NCI-H748 treated with DMSO at 0.1 percent for 48 hours (cell line): Measurements from ENCODE around the gene AFAP1.

Experiments
- DNase-seq: peaks from one replicate; lab custom pipeline; 2025; lab: John Stamatoyannopoulos, UW

The AFAP1 gene

DNA sequence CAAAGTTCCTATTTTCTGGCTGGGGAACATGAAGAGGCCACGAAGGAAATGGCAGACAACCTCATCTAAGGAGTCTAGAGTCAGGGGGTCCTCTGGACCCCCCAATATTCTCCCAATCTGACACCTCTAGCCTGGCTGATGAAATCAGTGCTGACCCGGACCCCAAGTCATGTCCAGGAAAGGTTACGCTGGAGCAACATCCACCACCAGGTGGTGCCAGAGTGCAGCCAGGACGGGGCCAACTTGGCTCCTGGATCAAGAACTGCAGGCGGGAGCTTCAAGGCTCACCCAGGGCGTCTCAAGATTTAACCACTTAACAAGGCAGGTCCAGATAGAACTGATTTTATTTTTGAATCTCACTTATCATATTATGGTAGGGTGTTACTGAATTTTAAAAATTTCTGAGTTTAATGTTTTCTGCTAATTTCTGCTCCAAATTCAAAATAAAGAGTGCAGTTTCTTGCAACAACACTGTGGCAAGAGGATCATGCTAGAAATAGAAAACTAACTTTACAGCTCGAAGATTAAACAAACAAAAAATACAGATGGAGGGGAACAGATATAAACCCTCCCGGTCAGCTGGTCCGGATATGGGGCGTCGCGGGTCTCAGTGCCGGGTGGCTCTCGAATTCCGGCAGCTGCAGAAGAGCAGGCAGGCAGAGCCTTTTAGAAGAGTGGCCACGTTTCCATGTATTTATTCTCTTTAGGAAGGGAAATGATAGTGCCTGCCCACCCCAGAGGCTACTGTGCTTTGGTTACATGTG, 135.5 kb downstream of the AFAP1 start:
- DNase-seq = peak; percentile 2

DNA sequence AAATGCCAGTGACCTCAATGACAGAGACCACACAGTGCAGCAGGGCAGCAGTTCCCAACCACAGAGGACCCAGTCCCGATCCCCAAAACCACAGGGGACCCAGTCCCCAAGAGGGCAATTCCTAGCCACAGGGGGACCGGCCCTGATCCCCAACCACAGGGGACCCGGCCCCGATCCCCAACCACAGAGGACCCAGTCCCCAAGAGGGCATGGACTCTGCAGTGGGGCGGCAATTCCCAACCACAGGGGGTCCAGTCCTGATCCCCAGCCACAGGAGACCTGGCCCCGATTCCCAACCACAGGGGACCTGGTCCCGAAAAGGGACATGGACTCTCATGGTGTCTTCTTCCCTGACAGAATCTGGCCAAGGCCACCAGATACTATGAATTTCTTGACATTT, 136.3 kb downstream of the AFAP1 start:
- no peak for DNase-seq

DNA sequence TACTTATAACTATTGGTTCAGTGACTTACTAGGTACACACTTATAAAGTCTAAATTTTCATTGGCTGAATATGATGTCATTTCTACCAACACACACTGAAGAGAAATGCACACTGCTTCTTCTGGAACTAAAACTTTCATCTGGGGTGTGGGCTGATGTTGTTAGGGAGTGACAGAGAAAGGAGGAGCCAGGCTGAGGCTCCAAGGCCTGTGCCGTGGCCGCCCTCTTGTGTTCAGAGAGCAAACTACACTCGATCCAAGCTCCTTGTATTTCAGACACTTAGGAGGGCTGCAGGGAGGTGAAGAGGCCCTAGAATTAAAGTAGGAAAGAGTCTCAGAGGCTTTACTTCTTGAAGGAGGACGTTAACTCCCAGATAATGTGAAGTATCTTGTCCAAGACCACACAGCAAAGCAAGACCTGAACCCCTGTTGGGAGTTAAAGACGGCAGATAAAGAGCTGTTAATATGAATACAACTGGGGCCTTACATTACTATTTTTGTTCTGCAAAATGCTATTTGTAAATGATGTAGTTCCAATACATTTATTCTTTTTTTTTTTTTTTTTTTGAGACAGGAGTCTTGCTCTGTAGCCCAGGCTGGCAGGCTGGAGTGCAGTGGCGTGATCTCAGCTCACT, 137.5 kb downstream of the AFAP1 start:
- peak; percentile 39 for DNase-seq

DNA sequence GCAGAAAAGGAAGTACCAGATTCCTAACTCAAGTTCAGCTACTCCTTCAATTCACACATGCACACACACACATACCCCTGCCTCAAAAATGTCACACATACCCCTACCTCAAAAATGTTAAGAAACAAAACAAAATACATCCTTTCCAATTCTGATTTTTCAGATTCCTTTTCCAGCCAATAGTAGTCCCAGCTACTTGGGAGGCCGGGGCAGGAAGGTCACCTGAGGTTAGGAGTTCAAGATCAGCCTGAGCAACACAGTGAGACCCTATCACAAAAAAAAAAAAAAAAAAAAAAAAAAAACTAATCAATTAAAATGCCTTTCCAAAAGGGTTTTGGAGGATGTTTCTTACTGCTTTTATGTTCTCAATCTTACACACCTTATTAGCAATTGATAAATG, 138.0 kb downstream of the AFAP1 start:
- no peak for DNase-seq

DNA sequence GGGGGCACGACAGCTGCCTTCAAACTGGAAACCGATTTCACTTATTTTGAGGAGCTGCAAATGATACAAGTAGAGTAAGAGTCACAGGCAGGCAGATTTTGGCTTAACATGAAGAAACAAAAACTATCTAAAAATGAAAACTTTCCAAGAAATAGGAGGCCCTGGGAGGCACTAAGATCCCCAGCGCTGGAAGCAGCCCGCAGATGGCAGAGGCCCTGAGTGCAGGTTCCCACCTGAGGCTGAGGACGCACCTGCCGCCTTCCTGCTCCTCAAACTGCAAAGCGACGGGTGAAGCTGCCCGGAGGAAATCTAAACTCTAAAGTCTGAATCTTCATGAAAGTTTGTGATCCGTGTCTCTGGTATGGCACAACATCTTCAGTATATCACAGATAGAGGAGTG, 138.7 kb downstream of the AFAP1 start:
- no peak for DNase-seq

DNA sequence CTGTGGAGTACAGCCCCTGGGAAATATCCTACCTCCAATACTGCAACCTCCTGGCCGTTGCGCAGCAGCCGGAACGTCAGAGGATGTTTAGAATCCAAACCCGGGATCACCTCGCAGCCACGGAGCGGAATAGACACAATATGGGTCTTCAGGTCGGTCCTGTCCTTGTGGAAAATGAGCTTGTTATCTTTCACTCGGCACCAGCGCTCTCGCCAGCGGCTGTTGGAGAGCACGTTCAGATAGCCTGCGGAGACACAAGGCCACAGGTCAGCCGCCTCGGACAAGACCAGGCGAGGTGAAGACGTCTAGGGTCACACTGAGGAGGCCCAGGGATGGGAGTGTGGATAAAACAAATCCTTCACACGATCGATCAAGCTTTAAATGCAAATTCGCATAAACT, 139.3 kb downstream of the AFAP1 start:
- DNase-seq = no peak

DNA sequence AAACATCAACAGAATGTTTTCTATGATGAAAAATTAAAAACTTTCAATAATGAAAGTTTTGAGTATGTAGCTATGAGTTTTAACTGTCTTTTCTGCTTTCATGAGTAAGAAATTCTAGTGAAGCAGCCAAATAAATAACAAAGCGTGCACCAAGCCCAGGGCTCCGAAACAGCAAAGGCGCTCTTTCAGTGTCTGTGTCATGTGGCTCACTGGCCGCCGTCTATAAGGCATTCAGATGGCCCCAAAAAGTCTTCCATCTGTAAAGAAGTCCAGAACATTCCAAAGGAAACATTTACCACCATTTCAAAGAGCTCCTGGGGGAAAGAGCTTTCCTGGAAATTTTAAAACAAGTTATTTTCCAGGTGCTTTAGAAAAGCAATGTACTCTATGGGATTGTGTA, 139.9 kb downstream of the AFAP1 start:
- no peak for DNase-seq

DNA sequence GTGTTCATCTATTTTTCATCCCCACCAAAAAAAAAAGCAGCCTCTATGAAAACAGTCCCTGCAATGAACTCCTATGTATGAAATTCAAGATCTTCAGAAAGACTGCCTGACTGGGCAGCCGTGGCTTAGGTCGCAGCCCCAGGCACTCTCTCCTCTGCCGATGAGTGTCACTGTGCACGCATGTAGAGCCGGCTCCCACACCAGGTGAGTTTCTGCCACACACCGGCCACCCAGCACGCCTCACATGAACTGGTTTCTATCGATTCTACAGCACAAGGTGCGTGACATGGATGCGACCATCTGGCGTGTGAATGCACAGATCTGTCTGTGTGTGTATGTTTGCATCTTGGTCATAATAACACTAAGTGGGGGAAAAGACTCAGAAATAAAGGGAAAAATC, 140.4 kb downstream of the AFAP1 start:
- DNase-seq = no peak

DNA sequence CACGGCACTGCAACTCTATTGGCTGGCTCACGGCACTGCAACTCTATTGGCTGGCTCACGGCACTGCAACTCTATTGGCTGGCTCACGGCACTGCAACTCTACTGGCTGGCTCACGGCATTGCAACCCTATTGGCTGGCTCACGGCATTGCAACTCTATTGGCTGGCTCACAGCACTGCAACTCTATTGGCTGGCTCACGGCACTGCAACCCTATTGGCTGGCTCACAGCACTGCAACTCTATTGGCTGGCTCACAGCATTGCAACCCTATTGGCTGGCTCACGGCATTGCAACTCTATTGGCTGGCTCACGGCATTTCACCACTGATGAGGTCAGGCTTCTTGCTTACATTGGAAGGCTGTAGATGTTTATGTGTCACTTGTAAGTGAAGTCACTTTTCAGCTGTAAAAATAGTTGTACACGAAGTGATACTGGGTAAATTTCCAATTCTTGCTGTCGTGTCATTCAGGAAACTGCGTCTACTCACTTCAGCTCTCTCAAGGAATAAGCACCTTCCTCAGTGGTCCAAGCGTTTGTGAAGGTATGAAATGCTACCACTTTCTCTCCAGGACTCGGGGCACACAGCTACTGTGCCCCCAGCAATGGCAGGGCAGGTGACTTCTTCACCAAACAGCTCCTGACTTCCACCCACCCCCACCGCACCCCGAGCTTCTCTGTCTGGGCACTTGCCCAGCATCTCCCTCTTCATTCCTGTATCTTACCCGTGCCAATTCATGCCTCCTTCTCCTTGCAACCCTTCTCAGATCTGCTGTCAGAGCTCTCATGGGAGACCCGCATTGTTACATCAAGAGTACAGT, 141.3 kb downstream of the AFAP1 start:
- DNase-seq = no peak

DNA sequence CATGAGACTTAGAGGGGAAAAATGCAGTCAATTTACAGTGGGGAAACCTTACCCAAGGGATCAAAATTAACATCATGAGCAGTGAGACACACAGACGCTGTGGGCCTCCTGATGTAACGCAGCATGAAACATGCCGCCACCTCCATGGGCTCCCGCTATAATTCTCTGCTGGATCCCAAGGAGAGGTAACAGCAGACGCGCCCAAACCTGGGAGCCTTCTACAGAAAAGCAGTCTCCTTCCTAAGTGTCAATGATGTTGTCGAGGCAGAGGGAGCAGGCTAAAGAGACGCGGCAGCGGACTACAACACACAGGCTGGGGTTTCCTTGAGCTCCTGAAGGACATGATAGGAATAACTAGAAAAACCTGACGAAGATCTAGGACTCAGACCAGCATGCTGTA, 142.3 kb downstream of the AFAP1 start:
- DNase-seq = no peak

DNA sequence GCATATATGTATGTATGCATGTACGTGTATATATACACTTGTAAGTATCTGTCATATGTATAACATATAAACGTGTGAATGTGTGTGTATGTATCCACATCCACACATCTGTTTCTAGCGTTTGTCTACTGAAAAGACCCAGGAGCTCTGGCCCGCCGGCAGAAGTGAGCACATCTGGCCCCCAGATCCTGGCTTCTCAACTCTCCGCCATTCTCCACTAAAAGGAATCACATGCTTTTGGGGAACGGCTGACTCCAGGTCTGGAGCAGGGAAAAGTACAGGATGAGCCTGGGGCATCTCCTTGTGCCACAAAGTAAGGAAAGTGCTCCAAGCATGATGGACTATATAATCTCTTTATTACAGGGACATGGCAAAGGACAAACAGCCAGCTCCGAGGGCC, 143.7 kb downstream of the AFAP1 start:
- DNase-seq = no peak

DNA sequence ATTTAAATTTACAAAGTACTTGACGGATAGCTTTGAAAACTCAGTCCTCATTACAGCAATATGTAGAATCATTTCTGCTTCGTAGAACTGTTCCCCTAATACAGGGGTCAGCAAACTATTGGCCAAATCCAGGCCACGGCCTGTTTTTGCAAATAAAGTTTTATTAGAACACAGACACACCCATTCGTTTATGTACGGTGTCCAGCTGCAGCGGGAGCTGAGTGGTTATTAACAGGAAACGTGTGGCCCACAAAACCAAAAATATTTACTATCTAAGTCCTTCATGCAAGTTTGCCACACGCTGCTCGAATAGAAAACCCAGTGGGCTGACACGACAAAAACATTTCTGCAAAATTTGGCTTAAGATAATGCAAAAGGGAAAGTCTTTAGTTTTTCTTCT, 146.5 kb downstream of the AFAP1 start:
- no peak for DNase-seq

DNA sequence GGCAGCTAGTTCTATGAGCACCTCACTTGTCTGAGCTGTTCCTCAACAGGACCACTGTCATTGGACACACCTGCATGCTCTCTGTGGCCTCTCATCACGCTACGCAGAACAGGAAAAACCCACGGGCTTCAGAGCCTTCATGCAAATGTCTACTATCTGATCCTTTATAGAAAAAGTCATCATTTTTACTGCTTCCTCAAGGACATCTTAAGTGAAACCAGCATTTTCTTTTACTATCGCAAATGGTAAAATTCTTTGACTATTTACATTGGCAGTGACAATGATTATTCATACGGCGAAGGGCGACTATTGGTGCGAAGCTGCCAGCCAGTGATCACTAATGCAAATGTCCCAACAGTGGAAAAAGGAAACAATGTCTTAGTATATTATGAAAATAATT, 147.0 kb downstream of the AFAP1 start:
- no peak for DNase-seq

DNA sequence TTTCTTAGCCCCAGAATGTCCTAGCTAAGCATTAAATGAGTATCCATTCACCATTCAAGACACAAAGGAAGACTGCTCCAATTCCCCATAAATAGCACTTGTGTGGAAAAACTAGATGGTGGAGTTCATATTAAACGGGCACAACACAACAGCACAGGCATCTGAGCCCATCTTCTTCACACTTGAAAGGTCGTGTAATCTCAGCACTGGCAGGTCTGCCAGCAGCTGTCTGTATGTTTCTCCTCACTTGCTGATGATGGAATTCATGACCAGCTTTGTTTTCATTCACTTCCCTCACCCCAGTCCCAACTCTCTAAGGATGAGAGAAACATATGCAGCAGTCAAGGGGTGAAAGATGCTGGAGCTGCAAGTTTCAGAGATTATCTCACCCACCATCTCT, 148.7 kb downstream of the AFAP1 start:
- no peak for DNase-seq

DNA sequence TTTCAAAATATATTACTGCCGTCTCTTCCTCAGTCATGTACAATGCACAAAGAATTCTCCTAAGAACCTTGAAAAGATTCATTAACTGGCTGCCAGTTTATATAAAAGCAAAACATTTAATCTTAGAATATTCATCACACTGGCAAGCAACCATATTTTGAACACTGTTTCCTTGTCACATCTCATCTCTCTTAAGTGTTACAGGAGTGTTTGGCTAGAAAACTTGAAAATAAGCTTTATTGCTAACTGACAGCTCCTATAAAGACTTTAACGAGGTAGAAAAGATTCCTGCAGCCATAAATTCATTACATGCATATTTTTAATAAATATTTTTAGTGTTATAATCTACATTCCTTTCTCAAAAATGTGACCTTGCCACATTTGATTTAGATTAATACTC, 149.6 kb downstream of the AFAP1 start:
- no peak for DNase-seq

DNA sequence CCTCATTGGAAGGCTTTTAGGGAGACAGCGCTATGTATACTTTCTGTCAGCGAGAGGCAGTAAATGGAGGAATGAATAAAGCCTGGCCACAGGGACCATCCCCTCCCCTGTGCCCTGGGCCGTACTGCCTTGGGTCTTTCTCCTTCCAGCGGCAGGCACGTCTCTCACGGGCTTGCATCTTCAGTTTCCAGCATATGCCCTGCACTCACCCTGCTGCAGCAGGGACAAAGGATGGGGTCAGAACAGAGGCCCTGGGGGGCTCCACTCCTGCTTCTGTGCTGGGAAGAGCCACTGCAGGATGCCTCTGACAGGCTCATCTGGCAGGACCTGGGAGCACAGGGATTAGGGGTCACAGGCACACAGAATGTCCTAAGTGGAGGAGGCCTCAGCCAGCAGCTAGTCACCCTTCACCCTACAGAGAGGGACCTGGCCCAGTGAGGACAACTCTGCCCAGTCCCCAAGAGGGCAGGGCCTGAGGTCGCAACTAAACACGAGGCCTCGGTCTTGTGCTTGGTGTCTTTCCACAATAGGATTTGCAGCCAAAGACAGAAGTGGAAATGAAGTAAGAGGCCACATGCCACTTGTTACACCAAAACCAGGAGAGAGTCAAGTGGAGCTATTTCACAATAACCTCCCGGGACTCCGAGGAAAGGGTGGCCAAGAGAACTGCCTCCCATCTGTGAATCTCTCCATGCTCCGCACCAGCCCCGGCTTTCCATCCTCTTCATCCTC, 150.8 kb downstream of the AFAP1 start:
- DNase-seq = no peak

DNA sequence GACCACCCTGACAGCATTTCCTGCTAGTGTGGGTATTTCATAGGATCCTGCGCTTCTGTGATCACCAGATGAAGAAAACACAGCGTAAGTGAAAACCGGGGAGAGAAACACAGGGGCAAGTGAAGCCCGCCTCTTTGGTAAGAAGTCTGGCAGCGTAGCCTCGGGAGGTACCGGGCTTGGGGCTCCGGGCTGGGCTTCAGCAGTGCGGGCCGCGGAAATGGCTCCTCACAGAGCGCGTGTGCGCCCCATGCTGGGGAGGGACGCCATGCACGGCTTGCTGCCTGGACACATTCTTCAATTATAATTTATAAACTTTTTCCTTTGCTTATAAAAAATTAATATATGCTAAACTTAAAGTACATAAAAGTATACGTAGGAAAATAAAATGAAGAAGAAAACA, 151.5 kb downstream of the AFAP1 start:
- DNase-seq = no peak

DNA sequence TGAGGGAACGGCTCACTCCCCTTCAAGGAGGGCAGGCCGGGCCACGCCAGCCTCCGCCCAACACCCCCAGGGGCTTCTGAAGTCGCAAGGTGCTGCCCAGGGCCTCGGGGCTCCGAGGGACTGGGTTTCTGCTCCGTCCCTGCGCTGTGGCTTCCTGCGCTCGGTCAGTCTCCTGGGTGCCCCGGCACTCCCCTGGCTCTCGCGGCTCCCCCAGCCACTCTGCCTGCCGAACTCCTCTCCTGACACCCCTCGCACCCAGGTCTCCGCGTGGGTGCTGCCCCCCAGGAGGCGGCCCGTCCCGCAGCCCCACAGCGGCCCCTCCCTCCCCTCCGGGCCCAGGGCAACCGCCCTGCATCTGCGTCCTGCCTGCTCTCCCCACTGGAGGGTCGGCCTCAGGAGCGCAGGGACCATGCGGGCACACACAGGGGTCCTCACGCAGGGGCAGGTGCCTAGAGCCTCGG, 151.9 kb downstream of the AFAP1 start:
- no peak for DNase-seq

DNA sequence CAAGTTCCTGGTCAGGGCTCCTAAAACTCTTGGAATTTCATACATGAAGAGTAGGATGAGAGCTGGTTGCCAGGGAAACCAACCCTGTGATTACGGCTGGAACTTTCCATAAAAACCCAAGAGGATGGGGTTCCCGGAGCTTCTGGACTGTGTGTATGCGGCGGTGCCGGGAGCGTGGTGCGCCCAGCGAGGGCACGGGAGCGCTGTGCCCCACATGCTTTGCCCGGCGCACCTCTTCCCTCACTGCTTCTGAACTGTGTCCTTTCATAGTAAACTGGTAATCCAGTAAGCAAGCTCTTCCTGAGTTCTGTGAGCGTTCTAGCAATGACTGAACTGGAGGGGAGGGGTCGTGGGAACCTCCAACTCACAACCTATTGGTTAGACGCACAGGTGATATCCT, 152.6 kb downstream of the AFAP1 start:
- DNase-seq = no peak

DNA sequence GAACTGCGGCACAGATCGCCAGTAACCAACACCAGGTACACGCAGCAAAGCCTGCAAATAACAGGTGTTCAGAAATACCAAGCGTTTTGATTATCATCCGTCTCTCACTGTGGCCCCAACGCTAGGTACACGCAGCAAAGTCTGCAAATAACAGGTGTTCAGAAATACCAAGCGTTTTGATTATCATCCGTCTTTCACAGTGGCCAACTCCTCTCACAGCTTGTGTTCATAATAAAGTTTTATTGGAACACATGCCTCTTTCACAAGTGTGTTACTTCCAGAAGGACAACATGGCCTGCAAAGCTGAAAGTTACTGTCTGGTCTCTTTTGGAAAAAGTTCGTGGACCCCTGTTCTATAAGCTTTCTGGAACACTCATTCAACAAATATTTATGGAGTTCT, 153.1 kb downstream of the AFAP1 start:
- no peak for DNase-seq

DNA sequence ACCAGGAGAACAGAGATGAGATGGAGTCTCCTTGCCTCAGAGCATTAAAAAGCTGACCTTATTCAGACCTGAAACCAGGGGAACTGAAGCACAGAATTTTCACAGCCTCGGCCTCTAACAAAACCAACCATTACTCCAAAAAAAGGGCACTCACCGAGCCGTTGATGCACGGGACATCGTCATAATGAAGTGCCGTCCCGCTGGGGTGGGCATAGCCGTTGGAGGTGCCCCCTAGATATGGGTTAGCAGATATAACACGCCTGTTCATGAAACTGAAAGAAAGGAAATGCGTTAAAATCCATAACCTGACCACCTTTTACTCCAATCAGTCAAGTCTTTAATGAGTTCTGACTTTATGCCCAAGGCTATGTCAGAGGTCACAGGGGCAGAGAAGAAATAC, 153.6 kb downstream of the AFAP1 start:
- no peak for DNase-seq

DNA sequence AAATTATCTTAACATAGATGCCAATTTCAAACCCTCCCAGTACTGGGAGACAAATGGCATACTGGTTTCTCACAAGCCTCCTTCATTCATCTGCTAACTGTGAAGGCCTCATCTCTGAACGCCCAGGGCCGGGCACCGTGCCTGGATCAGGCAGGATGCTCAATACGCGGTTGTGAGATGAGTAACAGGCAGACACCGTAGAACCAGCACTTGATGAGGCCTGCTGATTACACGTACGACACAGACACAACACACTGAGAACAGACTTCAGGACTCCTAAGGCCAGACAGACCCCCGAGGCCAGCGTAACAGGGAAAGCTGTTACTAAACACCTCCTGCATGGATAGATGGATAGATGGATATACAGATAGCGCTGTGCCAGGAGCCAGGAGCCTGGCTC, 154.6 kb downstream of the AFAP1 start:
- no peak for DNase-seq
